NCI-H524 treated with DMSO at 0.1 percent for 48 hours (cell line): ENCODE measurements around the gene NECTIN2.
"Not testable (repeated sequence)": the region's sequence is repeated elsewhere in the genome, so short reads cannot be mapped to it uniquely, and the experiment has no call there.

Experiments
- DNase-seq: peaks from one replicate; lab custom pipeline; 2025; lab: John Stamatoyannopoulos, UW

Gene NECTIN2

GRCh38 chr19:44884566-44884965 is 38.5 kb downstream of the NECTIN2 start:
- no peak for DNase-seq

GRCh38 chr19:44886141-44886540 is 40.0 kb downstream of the NECTIN2 start:
- DNase-seq = no peak

GRCh38 chr19:44887648-44888047 is 41.6 kb downstream of the NECTIN2 start:
- DNase-seq = no peak

- not testable (repeated sequence) for DNase-seq
Observed at GRCh38 chr19:44888335-44888734, 42.2 kb downstream of the NECTIN2 start.

- no peak for DNase-seq
Observed at GRCh38 chr19:44889830-44890365, 43.8 kb downstream of the NECTIN2 start.

GRCh38 chr19:44890366-44891015 is 44.4 kb downstream of the NECTIN2 start:
- peak; percentile 100 for DNase-seq

GRCh38 chr19:44891016-44891882 is 45.2 kb downstream of the NECTIN2 start, which contains the start of gene TOMM40:
TSS of gene TOMM40 (plus strand) at chr19:44891254. CDS start at chr19:44891416, 162 bp downstream.
- peak; percentile 99 for DNase-seq

GRCh38 chr19:44892932-44893331 is 46.8 kb downstream of the NECTIN2 start:
- no peak for DNase-seq

GRCh38 chr19:44893332-44894051 is 47.4 kb downstream of the NECTIN2 start:
- no peak for DNase-seq

- DNase-seq = no peak
Observed at GRCh38 chr19:44894052-44894400, 47.9 kb downstream of the NECTIN2 start.

- DNase-seq = no peak
Observed at GRCh38 chr19:44894946-44895345, 48.8 kb downstream of the NECTIN2 start.

GRCh38 chr19:44897835-44898234 is 51.7 kb downstream of the NECTIN2 start:
- no peak for DNase-seq

- no peak for DNase-seq
Observed at GRCh38 chr19:44900328-44901244, 54.5 kb downstream of the NECTIN2 start.

GRCh38 chr19:44903216-44903601 is 57.1 kb downstream of the NECTIN2 start:
- DNase-seq = no peak

- no peak for DNase-seq
Observed at GRCh38 chr19:44903602-44904425, 57.7 kb downstream of the NECTIN2 start.

GRCh38 chr19:44904426-44904994 is 58.4 kb downstream of the NECTIN2 start:
- DNase-seq = no peak

GRCh38 chr19:44905437-44906160 is 59.5 kb downstream of the NECTIN2 start, which contains the start of gene APOE:
TSS of gene APOE (plus strand) at chr19:44905796. CDS start at chr19:44906625, 829 bp downstream.
- no peak for DNase-seq

- no peak for DNase-seq
Observed at GRCh38 chr19:44907613-44908012, 61.5 kb downstream of the NECTIN2 start.
